ENCODE results near the gene C7orf25.
"Not testable (repeated sequence)": the region's sequence is repeated elsewhere in the genome, so short reads cannot be mapped to it uniquely, and the experiment has no call there.

Gene C7orf25

DNA sequence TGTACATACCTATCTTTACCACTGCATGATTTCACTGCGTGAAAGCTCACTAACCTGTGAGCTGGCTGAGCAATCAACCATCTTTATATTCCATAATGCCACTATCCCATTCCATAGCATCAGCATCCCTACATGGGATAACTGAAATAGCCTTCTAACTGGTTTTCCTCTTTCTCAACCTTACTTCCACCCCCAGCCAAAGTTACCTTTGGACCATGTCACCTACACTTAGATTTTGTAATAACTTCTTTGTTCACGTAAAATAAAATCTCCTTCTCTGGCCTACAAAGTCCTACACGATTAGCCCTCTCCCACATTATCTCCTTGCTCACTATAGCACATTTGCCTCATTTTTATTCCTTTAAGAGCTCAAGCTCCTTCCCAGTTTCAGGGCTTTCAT is 17.6 kb upstream of the C7orf25 start:
- no peak for DNase-seq (ENCODE audit: low read depth, low spot score)

DNA sequence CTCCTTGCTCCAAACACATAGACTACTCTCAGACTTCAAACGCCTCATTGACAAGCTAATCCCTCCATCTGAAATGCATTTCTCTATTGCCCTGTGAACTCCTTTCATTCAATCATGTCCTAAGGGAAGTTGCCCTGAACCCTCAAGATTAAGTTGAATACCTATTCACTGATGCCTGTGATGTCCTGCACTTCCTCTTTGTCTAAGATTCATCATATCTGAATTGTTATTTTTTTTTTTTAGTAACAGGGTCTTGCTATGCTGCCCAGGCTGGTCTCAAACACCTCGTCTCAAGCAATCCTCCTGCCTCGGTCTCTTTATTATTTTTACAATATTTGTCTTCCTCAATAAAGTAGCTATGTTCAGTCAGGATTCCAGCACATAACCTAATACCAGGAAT is 16.9 kb upstream of the C7orf25 start:
- no peak for DNase-seq (ENCODE audit: low read depth, low spot score)

GRCh38 chr7:42926204-42926603 is 14.3 kb upstream of the C7orf25 start:
- no peak for DNase-seq (ENCODE audit: low read depth, low spot score)

- DNase-seq (ENCODE audit: low read depth, low spot score) = no peak
Observed at GRCh38 chr7:42925630-42926029, 13.8 kb upstream of the C7orf25 start.

- DNase-seq (ENCODE audit: low read depth, low spot score) = no peak
Observed at GRCh38 chr7:42924223-42924838, 12.5 kb upstream of the C7orf25 start.

- no peak for DNase-seq (ENCODE audit: low read depth, low spot score)
Observed at GRCh38 chr7:42922017-42922753, 10.3 kb upstream of the C7orf25 start.

DNA sequence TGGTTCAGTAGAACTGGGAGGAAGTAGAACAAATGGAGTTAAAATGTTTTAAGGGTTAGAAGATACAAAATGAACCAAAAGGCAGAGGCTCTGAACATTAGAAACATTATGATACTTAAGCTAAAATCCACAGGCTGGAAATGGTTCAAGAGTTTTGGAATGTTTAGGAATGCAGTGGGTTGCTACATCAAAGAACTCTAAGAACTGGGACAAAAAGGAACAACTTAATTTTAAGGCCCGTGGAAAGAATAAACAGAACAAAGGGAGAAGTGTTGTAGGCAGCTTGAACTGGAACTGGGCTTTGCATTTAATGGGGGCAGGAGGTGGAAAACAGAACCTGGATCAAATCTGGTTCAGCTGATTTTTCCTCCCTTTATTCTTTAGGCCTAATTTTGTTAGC is 3.5 kb upstream of the C7orf25 start:
- DNase-seq (ENCODE audit: low read depth, low spot score) = no peak

DNA sequence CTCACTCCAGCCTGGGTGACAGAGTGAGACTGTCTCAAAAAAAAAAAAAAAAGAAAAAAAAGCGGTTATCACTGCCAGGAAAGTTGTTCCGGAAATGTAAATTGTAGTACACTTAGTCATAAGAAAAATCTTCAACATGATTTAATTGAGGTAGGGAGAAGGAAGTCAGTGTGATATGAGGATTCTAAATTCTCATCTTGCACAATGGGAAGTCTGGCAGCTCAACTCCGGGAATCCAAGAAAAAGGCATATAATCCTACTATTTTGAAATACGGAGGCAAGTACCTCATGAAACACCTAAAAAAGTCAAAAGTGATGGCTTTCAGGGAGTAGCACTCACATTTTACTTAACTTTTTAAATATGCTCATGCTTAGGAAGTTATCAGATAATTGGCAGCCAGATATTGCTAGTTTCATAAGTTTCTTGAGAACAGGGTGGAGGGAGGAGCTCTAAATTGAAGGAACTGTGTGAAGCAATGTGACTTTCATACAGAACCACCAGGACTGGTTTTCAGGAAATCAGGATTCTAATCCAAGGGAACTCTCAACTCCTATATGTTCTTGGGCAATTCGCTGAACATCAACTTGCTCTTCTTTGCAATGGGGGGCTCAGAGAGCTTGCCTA is 2.7 kb upstream of the C7orf25 start:
- no peak for DNase-seq (ENCODE audit: low read depth, low spot score)

- DNase-seq (ENCODE audit: low read depth, low spot score) = no peak
Observed at GRCh38 chr7:42914009-42914408, 2.1 kb upstream of the C7orf25 start.

DNA sequence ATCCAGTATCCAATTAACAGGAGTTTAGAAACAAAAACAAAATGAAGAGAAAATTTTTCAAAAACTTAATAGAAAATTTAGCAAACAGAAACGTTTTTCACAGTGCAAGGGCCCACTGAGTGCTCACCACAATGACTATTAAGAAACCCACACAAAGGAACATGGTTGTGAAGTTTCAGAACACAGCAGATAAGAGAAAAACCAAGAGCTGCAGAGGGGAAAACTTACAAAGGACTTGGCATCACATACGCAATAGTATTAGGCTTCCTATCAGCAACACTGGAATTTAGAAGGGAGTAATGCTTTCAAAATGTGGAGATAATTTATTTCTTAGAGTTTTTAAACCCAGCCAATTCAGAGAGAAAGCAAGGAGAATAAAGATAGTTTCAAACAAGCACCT is 1.7 kb upstream of the C7orf25 start:
- no peak for DNase-seq (ENCODE audit: low read depth, low spot score)

DNA sequence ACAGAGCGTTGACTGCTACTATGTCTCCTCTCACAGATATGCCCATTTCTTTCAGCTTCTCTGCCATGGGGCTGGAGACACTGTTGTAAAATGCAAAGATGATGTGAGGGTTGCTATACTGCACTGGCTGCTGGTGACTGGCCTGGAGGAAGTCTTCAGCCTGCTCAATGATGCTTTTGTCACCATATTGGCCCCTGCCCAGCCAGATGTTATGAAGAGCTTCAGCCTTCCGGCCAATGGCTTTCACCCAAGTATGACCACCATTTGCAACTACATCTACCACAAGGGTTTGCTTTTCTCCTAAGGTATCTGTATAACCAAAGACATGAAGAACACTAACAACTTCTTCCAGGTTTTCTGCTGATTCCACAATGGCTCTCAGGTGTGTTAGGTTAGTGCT is 1.6 kb downstream of the C7orf25 start:
- no peak for DNase-seq (ENCODE audit: low read depth, low spot score)

GRCh38 chr7:42907316-42907715 is 4.6 kb downstream of the C7orf25 start:
- no peak for DNase-seq (ENCODE audit: low read depth, low spot score)

- DNase-seq (ENCODE audit: low read depth, low spot score) = no peak
Observed at GRCh38 chr7:42906181-42906580, 5.7 kb downstream of the C7orf25 start.

DNA sequence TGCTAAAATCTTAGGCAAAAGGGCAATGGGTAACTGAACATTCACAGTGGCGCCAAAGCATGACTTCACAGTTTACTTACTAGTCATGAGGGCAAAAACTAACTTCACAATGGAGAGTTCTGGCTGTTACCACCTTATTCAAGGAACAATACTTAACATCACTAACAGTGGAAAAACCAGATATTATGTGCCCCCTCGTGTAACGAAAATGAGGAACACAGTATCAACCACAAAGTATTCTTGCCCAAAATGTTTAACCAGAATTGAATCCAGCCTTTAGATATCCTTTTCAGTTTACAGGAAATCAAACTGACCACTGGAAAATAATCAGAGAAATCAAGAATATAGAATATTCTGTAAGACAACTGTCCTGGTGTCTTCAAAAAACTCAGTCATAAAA is 9.5 kb downstream of the C7orf25 start:
- no peak for DNase-seq (ENCODE audit: low read depth, low spot score)

GRCh38 chr7:42900842-42901241 is 11.0 kb downstream of the C7orf25 start:
- DNase-seq (ENCODE audit: low read depth, low spot score) = no peak

GRCh38 chr7:42893346-42894240 is 18.3 kb downstream of the C7orf25 start:
- DNase-seq (ENCODE audit: low read depth, low spot score) = no peak

- no peak for DNase-seq (ENCODE audit: low read depth, low spot score)
Observed at GRCh38 chr7:42886893-42887505, 24.9 kb downstream of the C7orf25 start.

DNA sequence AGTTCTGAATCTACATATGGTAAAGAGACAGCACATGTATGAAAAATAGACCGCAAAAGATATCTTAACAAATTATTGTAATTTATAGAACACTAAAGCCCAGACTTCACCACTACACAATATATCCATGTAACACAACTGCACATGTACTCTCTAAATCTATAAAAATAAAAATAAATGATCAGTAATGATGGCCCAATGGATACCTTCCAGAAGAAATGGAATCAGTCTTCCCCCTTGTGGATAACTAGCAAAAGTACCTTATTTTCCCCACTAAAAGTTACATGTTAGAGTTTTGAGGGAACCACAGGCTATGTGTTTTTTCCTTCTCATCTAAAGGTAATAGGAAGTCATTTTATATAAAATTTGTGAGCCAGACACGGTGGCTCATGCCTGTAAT is 25.7 kb downstream of the C7orf25 start:
- DNase-seq (ENCODE audit: low read depth, low spot score) = no peak

DNA sequence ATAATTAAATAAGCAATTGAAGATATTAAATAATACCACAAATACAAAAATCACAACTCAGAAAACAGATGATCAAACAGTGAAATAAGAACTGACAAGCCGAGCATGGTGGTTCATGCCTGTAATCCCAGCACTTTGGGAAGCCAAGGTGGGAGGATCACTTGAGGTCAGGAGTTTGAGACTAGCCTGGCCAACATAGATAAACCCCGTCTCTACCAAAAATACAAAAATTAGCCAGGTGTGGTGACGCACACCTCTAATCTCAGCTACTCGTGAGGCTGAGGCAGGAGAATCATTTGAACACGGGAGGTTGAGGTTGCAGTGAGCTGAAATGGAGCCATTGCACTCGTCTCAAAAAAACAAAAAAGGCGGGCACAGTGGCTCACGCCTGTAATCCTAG is 26.7 kb downstream of the C7orf25 start:
- not testable (repeated sequence) for DNase-seq (ENCODE audit: low read depth, low spot score)

DNA sequence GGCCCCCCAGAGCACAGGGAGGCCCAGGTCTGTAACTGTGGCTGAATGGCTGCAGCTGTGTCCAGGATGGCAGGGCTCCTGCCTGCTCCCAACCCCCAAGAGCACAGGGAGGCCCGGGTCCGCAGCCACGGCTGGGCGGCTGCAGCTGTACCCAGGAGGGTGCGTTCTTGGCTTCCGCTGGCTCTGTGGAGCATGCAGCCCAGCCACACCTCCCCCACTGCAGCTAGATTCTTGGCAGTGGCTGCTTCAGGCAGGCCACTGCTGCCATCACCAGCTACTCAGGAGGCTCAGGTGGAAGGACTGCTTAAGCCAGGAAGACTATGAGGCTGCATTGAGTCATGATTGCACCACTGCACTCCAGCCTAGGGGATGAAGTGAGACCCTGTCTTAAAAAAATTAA is 27.9 kb downstream of the C7orf25 start:
- no peak for DNase-seq (ENCODE audit: low read depth, low spot score)

DNA sequence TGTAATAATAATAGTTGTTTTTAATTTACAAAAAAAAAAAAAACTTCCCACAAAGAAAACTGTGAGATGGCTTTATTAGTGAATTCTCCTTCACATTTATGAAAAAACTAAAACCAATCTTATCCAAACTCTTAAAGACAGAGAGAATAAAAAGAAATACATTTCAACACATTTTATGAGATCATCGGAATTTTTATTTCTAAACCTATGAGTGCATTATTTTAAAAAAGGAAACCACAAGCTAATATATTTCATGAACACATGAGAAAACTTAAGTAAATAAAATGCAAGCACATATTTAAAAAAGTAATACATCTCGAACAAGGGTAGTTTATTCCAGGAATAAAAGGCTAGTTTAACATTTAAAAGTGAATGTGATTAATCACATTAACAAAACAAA is 31.5 kb downstream of the C7orf25 start:
- no peak for DNase-seq (ENCODE audit: low read depth, low spot score)

- no peak for DNase-seq (ENCODE audit: low read depth, low spot score)
Observed at GRCh38 chr7:42878303-42878702, 33.6 kb downstream of the C7orf25 start.
